GM19395 (cell line): ENCODE measurements around the gene ATP5PD.

Experiments
- ATAC-seq: cut with Tn5 transposase; IDR thresholded peaks from one replicate; pipeline ENCODE4 v1.9.1; 2021; ENCODE audit warnings: mild to moderate bottlenecking, moderate library complexity; ENCODE audit not compliant: unreplicated experiment

Gene ATP5PD

GRCh38 chr17:75046407-75047289 is at the start of gene ATP5PD, which contains the start of gene KCTD2:
Gene ATP5PD (minus strand): TSS chr17:75046969. CDS start chr17:75042650, 4,319 bp downstream.
Gene KCTD2 (plus strand): TSS chr17:75047225. CDS start chr17:75047251, 26 bp downstream.
- peak; percentile 95 for ATAC-seq

GRCh38 chr17:75096082-75096625 is 49.4 kb upstream of the ATP5PD start:
- ATAC-seq: no peak

GRCh38 chr17:75094871-75095399 is 48.2 kb upstream of the ATP5PD start:
- no peak for ATAC-seq

- no peak for ATAC-seq
Measured at GRCh38 chr17:75093548-75094158, 46.9 kb upstream of the ATP5PD start.

- ATAC-seq: no peak
Measured at GRCh38 chr17:75091855-75092327, 45.1 kb upstream of the ATP5PD start.

- ATAC-seq: no peak
Measured at GRCh38 chr17:75090871-75091854, 44.4 kb upstream of the ATP5PD start.

- no peak for ATAC-seq
Measured at GRCh38 chr17:75088465-75089417, 42.0 kb upstream of the ATP5PD start.

GRCh38 chr17:75087558-75088453 is 41.0 kb upstream of the ATP5PD start, which contains the start of gene SLC16A5:
Gene SLC16A5 (plus strand): TSS chr17:75087954. CDS start chr17:75093637, 5,683 bp downstream.
- ATAC-seq: peak; percentile 69

- ATAC-seq: peak; percentile 17
Measured at GRCh38 chr17:75087182-75087557, 40.4 kb upstream of the ATP5PD start.

- no peak for ATAC-seq
Measured at GRCh38 chr17:75086496-75087181, 39.9 kb upstream of the ATP5PD start.

GRCh38 chr17:75084039-75084660 is 37.4 kb upstream of the ATP5PD start:
- no peak for ATAC-seq

- no peak for ATAC-seq
Measured at GRCh38 chr17:75082683-75083082, 35.9 kb upstream of the ATP5PD start.

- ATAC-seq: no peak
Measured at GRCh38 chr17:75081611-75082540, 35.1 kb upstream of the ATP5PD start.

- no peak for ATAC-seq
Measured at GRCh38 chr17:75079023-75079373, 32.2 kb upstream of the ATP5PD start.

GRCh38 chr17:75078284-75079022 is 31.7 kb upstream of the ATP5PD start:
- peak; percentile 52 for ATAC-seq
